ENCODE results near the gene CLASP1.

DNA sequence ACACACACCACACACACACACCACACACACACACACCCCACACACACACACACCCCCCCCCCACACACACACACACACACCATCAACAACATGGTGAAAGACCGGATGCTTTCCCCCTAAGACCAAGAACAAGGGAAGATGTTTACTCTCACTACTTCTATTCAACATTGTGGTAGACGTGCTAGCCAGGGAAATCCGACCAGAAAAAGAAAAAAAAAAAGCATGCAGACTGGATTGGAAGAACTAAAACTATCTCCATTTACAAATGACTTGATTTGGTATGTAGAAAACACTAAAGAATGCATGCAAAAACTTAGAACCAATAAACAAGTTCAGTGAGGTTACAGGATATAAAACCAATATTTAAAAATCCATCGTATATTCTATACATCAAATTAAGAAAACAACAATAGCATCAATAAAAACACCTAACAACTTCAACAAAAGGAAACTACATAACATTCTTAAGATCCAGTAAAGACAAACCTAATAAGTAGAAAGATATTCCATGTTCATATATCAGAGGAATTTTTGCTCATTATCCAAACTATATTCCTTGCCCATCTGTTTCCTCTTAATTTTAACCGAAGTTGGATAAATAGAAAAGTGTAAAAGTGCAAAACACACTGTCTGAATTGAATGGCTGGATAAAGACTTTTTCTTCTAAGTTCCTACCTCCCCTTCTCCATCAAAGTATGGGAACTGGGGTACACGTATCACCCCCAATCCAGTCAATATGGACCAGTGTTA, 170.1 kb downstream of the CLASP1 start:
- no peak for TF ChIP-seq EZH2 (IDR thresholded peaks at IDR 0.05; ENCODE audit: insufficient read depth, poor library complexity, severe bottlenecking)
- TF ChIP-seq EZH2phosphoT487 (IDR thresholded peaks at IDR 0.05; ENCODE audit: insufficient read depth, low read depth) = no peak

Measured in GM23248 (cell line).